Peyer's patch (tissue), 4 donors: Measurements from ENCODE around the gene SMLR1. TPM values are rescaled to one million over a fixed set of nuclear protein-coding genes. Genes with fewer than 3 reads are reported as not detected.
"Not testable (repeated sequence)": the region's sequence is repeated elsewhere in the genome, so short reads cannot be mapped to it uniquely, and the experiment has no call there.

ENCODE experiments used
- DNase-seq, 3 donors: peaks; one replicate each; pipeline ENCODE4 v3.0.0-alpha.2; 2017 to 2019
- H3K27ac ChIP-seq, 4 donors: fragments of 200-600 bp; sonication (generic); one replicate each; pipeline ENCODE4 v1.5.1; 2016 to 2019
- H3K27me3 ChIP-seq, 2 donors: fragments of 200-600 bp; sonication (generic); one replicate each; pipeline ENCODE4 v1.5.1; 2019
- H3K36me3 ChIP-seq, 3 donors: fragments of 200-600 bp; sonication (generic); one replicate each; pipeline ENCODE4 v1.5.1; 2016 to 2019
- H3K4me1 ChIP-seq, 4 donors: fragments of 200-600 bp; sonication (generic); one replicate each; pipeline ENCODE4 v1.5.1; 2016 to 2019
- H3K4me3 ChIP-seq, 4 donors: fragments of 200-600 bp; sonication (generic); 1 replicate in 3 of 4; 2 replicates in 1 of 4; pipeline ENCODE4 v1.5.1; 2016 to 2019; ENCODE audit warnings: mild to moderate bottlenecking in 1 of 4
- H3K9me3 ChIP-seq, 4 donors: fragments of 200-600 bp; sonication (generic); one replicate each; pipeline ENCODE4 v1.5.1; 2016 to 2019; ENCODE audit warnings: mild to moderate bottlenecking in 1 of 4
- CTCF ChIP-seq, 6 experiments: fragments of 450-650 bp in 4 of 6; fragments of 200-600 bp in 2 of 6; sonication (generic) in 1 of 6; IDR thresholded peaks; one replicate each; pipeline ENCODE4 v1.5.1; 2017 to 2019; ENCODE audit warnings: antibody characterized with exemption in 6 of 6, mild to moderate bottlenecking in 3 of 6, moderate library complexity in 1 of 6
- POLR2A ChIP-seq, 2 donors: fragments of 450-650 bp; IDR thresholded peaks; one replicate each; pipeline ENCODE4 v1.5.1; 2017; ENCODE audit warnings: antibody characterized with exemption in 2 of 2, mild to moderate bottlenecking in 2 of 2, moderate library complexity in 2 of 2
- total RNA-seq, 4 donors: library from RNA; depleted of rRNA; stranded (reverse); fragments of >200 nt; gene quantifications; one replicate each; pipeline ENCODE4 v1.1.0, GENCODE V29; 2016

SMLR1 gene
- total RNA-seq, 4 donors from 2014 or later, result 7.1 to 24.8 (median 15.6) TPM; not detected in 1

- Histone ChIP-seq H3K9me3 (no peaks in the 10 kb centered on the region), H3K4me3 (no peak overlapping the region), H3K4me1 (no peaks in the 10 kb centered on the region), H3K36me3 (no peaks in the 10 kb centered on the region), H3K27ac (no peak overlapping the region), H3K27me3 (no peaks in the 10 kb centered on the region)
- TF ChIP-seq CTCF (IDR thresholded peaks at IDR 0.05) (no peak), POLR2A (IDR thresholded peaks at IDR 0.05) (no peak)
- DNase-seq, result no peak
Observed at GRCh38 chr6:130796313-130796905, 30.8 kb upstream of the SMLR1 start.

- no peaks in the 10 kb centered on the region for H3K4me1 ChIP-seq
- H3K27ac ChIP-seq, result no peak overlapping the region
- TF ChIP-seq POLR2A (IDR thresholded peaks at IDR 0.05), result no peak
- no peak for TF ChIP-seq CTCF (IDR thresholded peaks at IDR 0.05)
- no peaks in the 10 kb centered on the region for H3K36me3 ChIP-seq
- H3K4me3 ChIP-seq, result no peak overlapping the region
- H3K27me3 ChIP-seq, result no peaks in the 10 kb centered on the region
- DNase-seq, result no peak
- H3K9me3 ChIP-seq, result no peaks in the 10 kb centered on the region
Observed at GRCh38 chr6:130797061-130797460, 30.1 kb upstream of the SMLR1 start.

GRCh38 chr6:130801368-130801767, 25.8 kb upstream of the SMLR1 start:
- H3K36me3 ChIP-seq, H3K4me1 ChIP-seq, DNase-seq, H3K27me3 ChIP-seq, H3K27ac ChIP-seq, H3K4me3 ChIP-seq, H3K9me3 ChIP-seq: not testable (repeated sequence)

GRCh38 chr6:130810307-130811030, 16.7 kb upstream of the SMLR1 start:
- no peak overlapping the region for H3K27ac ChIP-seq
- no peak overlapping the region for H3K4me3 ChIP-seq
- H3K36me3 ChIP-seq, result no peaks in the 10 kb centered on the region
- no peak for TF ChIP-seq CTCF (IDR thresholded peaks at IDR 0.05)
- no peak for DNase-seq
- H3K27me3 ChIP-seq, result no peaks in the 10 kb centered on the region
- no peaks in the 10 kb centered on the region for H3K4me1 ChIP-seq
- H3K9me3 ChIP-seq, result no peaks in the 10 kb centered on the region

GRCh38 chr6:130811932-130812331, 15.3 kb upstream of the SMLR1 start:
- DNase-seq, result no peak
- Histone ChIP-seq H3K9me3 (no peaks in the 10 kb centered on the region), H3K27me3 (no peaks in the 10 kb centered on the region), H3K4me3 (no peak overlapping the region), H3K27ac (no peak overlapping the region), H3K36me3 (no peaks in the 10 kb centered on the region), H3K4me1 (no peaks in the 10 kb centered on the region)
- TF ChIP-seq CTCF (IDR thresholded peaks at IDR 0.05), result no peak
- TF ChIP-seq POLR2A (IDR thresholded peaks at IDR 0.05), result no peak

GRCh38 chr6:130814506-130814905, 12.7 kb upstream of the SMLR1 start:
- Histone ChIP-seq H3K27ac (no peak overlapping the region), H3K27me3 (no peaks in the 10 kb centered on the region), H3K4me3 (no peak overlapping the region), H3K4me1 (no peaks in the 10 kb centered on the region), H3K9me3 (peaks cover 0 to 2% (median 0%) of the 10 kb centered on the region in 4 donors), H3K36me3 (no peaks in the 10 kb centered on the region)
- no peak for DNase-seq
- TF ChIP-seq POLR2A (IDR thresholded peaks at IDR 0.05) (no peak), CTCF (IDR thresholded peaks at IDR 0.05) (no peak)
